Trophoblast cell (in vitro differentiated cells and primary cell): Measurements from ENCODE around the gene FFAR1.
"Not testable (repeated sequence)": the region's sequence is repeated elsewhere in the genome, so short reads cannot be mapped to it uniquely, and the experiment has no call there.

Experiments used
- DNase-seq, 2 donors: peaks; one replicate each; pipeline ENCODE4 v3.0.0-alpha.2; 2016
- H2AFZ ChIP-seq: 2 replicates; pipeline ENCODE4 v1.6.1; 2013; ENCODE audit warnings: low read length, moderate library complexity, mild to moderate bottlenecking; ENCODE audit not compliant: insufficient read depth, poor library complexity
- H2AK5ac ChIP-seq: 2 replicates; pipeline ENCODE4 v1.6.1; 2013; ENCODE audit warnings: mild to moderate bottlenecking, low read length
- H2BK120ac ChIP-seq: 2 replicates; pipeline ENCODE4 v1.6.1; 2013; ENCODE audit warnings: low read length, mild to moderate bottlenecking, moderate library complexity; ENCODE audit not compliant: insufficient read depth, poor library complexity
- H2BK12ac ChIP-seq: 2 replicates; pipeline ENCODE4 v1.6.1; 2013; ENCODE audit warnings: mild to moderate bottlenecking, low read length, moderate library complexity
- H2BK5ac ChIP-seq: 2 replicates; pipeline ENCODE4 v1.6.1; 2013; ENCODE audit warnings: low read length, low read depth, moderate library complexity, mild to moderate bottlenecking; ENCODE audit not compliant: poor library complexity
- H3K14ac ChIP-seq: 2 replicates; pipeline ENCODE4 v1.6.1; 2013; ENCODE audit warnings: mild to moderate bottlenecking, low read length
- H3K18ac ChIP-seq: 2 replicates; pipeline ENCODE4 v1.6.1; 2013; ENCODE audit warnings: mild to moderate bottlenecking, low read length
- H3K23ac ChIP-seq: 2 replicates; pipeline ENCODE4 v1.6.1; 2013; ENCODE audit warnings: low read length
- H3K27ac ChIP-seq: 2 replicates; pipeline ENCODE4 v1.5.1; 2013; ENCODE audit warnings: low read depth, mild to moderate bottlenecking, inconsistent platforms, low read length, moderate library complexity
- H3K27me3 ChIP-seq: 2 replicates; pipeline ENCODE4 v1.6.1; 2013; ENCODE audit warnings: inconsistent platforms, mild to moderate bottlenecking, low read length, moderate library complexity; ENCODE audit not compliant: insufficient read depth
- H3K36me3 ChIP-seq, 2 experiments: 1 replicate in 1 of 2; 2 replicates in 1 of 2; pipeline ENCODE4 v1.6.1; 2013; ENCODE audit warnings: low read length in 2 of 2, mild to moderate bottlenecking in 2 of 2, moderate library complexity in 1 of 2; ENCODE audit not compliant: insufficient read depth in 2 of 2, control insufficient read depth in 1 of 2
- H3K4ac ChIP-seq: 2 replicates; pipeline ENCODE4 v1.6.1; 2013; ENCODE audit warnings: low read depth, mild to moderate bottlenecking, low read length, moderate library complexity
- H3K4me1 ChIP-seq, 2 experiments: 1 replicate in 1 of 2; 2 replicates in 1 of 2; pipeline ENCODE4 v1.6.1; 2013; ENCODE audit warnings: low read length in 2 of 2, mild to moderate bottlenecking in 2 of 2, moderate library complexity in 1 of 2; ENCODE audit not compliant: insufficient read depth in 2 of 2, control insufficient read depth in 1 of 2
- H3K4me2 ChIP-seq: 2 replicates; pipeline ENCODE4 v1.6.1; 2013; ENCODE audit warnings: inconsistent platforms, mild to moderate bottlenecking, low read length, moderate library complexity
- H3K4me3 ChIP-seq: 2 replicates; pipeline ENCODE4 v1.5.1; 2013; ENCODE audit warnings: mild to moderate bottlenecking, low read depth, low read length, inconsistent platforms
- H3K79me1 ChIP-seq: one replicate; pipeline ENCODE4 v1.6.1; 2013; ENCODE audit warnings: low read length
- H3K79me2 ChIP-seq: 2 replicates; pipeline ENCODE4 v1.6.1; 2013; ENCODE audit warnings: low read length, mild to moderate bottlenecking; ENCODE audit not compliant: control insufficient read depth, insufficient read depth, poor library complexity
- H3K9ac ChIP-seq: 2 replicates; pipeline ENCODE4 v1.6.1; 2013; ENCODE audit warnings: mild to moderate bottlenecking, low read length
- H3K9me3 ChIP-seq: 2 replicates; pipeline ENCODE4 v1.6.1; 2013; ENCODE audit warnings: low read depth, mild to moderate bottlenecking, control low read depth, inconsistent platforms, low read length; ENCODE audit not compliant: insufficient read depth
- H4K12ac ChIP-seq: 2 replicates; pipeline ENCODE4 v1.6.1; 2013; ENCODE audit warnings: low read depth, mild to moderate bottlenecking, low read length, moderate library complexity
- H4K8ac ChIP-seq: 2 replicates; pipeline ENCODE4 v1.6.1; 2013; ENCODE audit warnings: low read depth, mild to moderate bottlenecking, low read length, moderate library complexity
- H4K91ac ChIP-seq: one replicate; pipeline ENCODE4 v1.6.1; 2013; ENCODE audit warnings: low read depth, mild to moderate bottlenecking, low read length, moderate library complexity
- WGBS: extraction: QIAGEN DNeasy Blood & Tissue Kit; methylation state at CpG from one replicate; pipeline ENCODE4 v1.1.7; 2013; ENCODE audit warnings: missing lambda C conversion rate; ENCODE audit not compliant: insufficient read length, insufficient coverage; ENCODE audit errors: extremely low coverage; 5-methylcytosine and 5-hydroxymethylcytosine counted together

Gene FFAR1

GRCh38 chr19:35354898-35355297, 7.2 kb downstream of the FFAR1 start:
- no peak overlapping the region for H3K14ac ChIP-seq
- H3K4me2 ChIP-seq: no peak overlapping the region
- no peaks in the 10 kb centered on the region for H3K9me3 ChIP-seq
- H3K9ac ChIP-seq: no peak overlapping the region
- H2AFZ ChIP-seq: no peak overlapping the region
- H3K23ac ChIP-seq: no peak overlapping the region
- H2AK5ac ChIP-seq: no peak overlapping the region
- no peak overlapping the region for H2BK5ac ChIP-seq
- H3K79me2 ChIP-seq: no peaks in the 10 kb centered on the region
- no peaks in the 10 kb centered on the region for H3K27me3 ChIP-seq
- no peaks in the 10 kb centered on the region for H3K4me1 ChIP-seq
- no peak overlapping the region for H2BK12ac ChIP-seq
- no peaks in the 10 kb centered on the region for H3K79me1 ChIP-seq
- no peak overlapping the region for H4K8ac ChIP-seq
- H3K4me3 ChIP-seq: no peak overlapping the region
- WGBS: no CpG with 5 or more reads among the region's 8 CpGs
- H3K27ac ChIP-seq: no peak overlapping the region
- H4K91ac ChIP-seq: no peak overlapping the region
- H3K18ac ChIP-seq: no peak overlapping the region
- H3K36me3 ChIP-seq: no peaks in the 10 kb centered on the region
- H4K12ac ChIP-seq: no peak overlapping the region
- DNase-seq: no peak
- no peak overlapping the region for H3K4ac ChIP-seq
- no peak overlapping the region for H2BK120ac ChIP-seq

- Histone ChIP-seq H3K79me2 (no peaks in the 10 kb centered on the region), H3K9ac (no peak overlapping the region), H3K4me3 (no peak overlapping the region), H2BK12ac (no peak overlapping the region), H3K23ac (no peak overlapping the region), H3K4me2 (no peak overlapping the region), H3K27ac (no peak overlapping the region), H2AK5ac (no peak overlapping the region), H3K4ac (no peak overlapping the region), H2BK120ac (no peak overlapping the region), H3K27me3 (no peaks in the 10 kb centered on the region), H3K18ac (no peak overlapping the region), H3K36me3 (no peaks in the 10 kb centered on the region), H4K8ac (no peak overlapping the region), H2BK5ac (no peak overlapping the region), H2AFZ (no peak overlapping the region), H4K91ac (no peak overlapping the region), H3K14ac (no peak overlapping the region), H3K79me1 (no peaks in the 10 kb centered on the region), H3K9me3 (no peaks in the 10 kb centered on the region), H4K12ac (no peak overlapping the region), H3K4me1 (no peaks in the 10 kb centered on the region)
- DNase-seq: no peak
- WGBS: no CpG with 5 or more reads among the region's 6 CpGs
These were observed 8.2 kb downstream of the FFAR1 start for GRCh38 chr19:35355791-35356460.

- WGBS: no CpG with 5 or more reads among the region's 18 CpGs
These were observed 10.3 kb downstream of the FFAR1 start, which contains the start of gene FFAR3 for GRCh38 chr19:35357867-35358573. Gene FFAR3, plus strand, starts transcription at chr19:35358460. Its CDS starts 431 bp downstream, at chr19:35358891.

GRCh38 chr19:35358834-35359233, 11.1 kb downstream of the FFAR1 start:
- H2BK120ac ChIP-seq, H3K36me3 ChIP-seq, H4K91ac ChIP-seq, H2AK5ac ChIP-seq, DNase-seq, H3K23ac ChIP-seq, H3K18ac ChIP-seq, H3K4me2 ChIP-seq, H3K4ac ChIP-seq, H3K4me1 ChIP-seq, H4K8ac ChIP-seq, H3K27ac ChIP-seq, H3K79me2 ChIP-seq, H3K79me1 ChIP-seq, H3K14ac ChIP-seq, H4K12ac ChIP-seq, H2AFZ ChIP-seq, H3K4me3 ChIP-seq, H3K9me3 ChIP-seq, H2BK5ac ChIP-seq, H3K27me3 ChIP-seq, H2BK12ac ChIP-seq, H3K9ac ChIP-seq: not testable (repeated sequence)
- no CpG with 5 or more reads among the region's 16 CpGs for WGBS

More at GRCh38 chr19:35357867-35358573, 10.3 kb downstream of the FFAR1 start, which contains the start of gene FFAR3:
- no peak within 1 kb of the TSS for H2BK120ac ChIP-seq
- H2AK5ac ChIP-seq: no peak within 1 kb of the TSS
- H3K9ac ChIP-seq: no peak within 1 kb of the TSS
- no peak within 1 kb of the TSS for H4K12ac ChIP-seq
- H3K14ac ChIP-seq: no peak within 1 kb of the TSS
- H3K9me3 ChIP-seq: no peaks in the 10 kb centered on the region
- H4K8ac ChIP-seq: no peak within 1 kb of the TSS
- H2AFZ ChIP-seq: no peak within 1 kb of the TSS
- no peaks in the 10 kb centered on the region for H3K79me2 ChIP-seq
- no peak within 1 kb of the TSS for H2BK5ac ChIP-seq
- H3K27ac ChIP-seq: no peak within 1 kb of the TSS
- H3K27me3 ChIP-seq: no peaks in the 10 kb centered on the region
- DNase-seq: peak in 1 of 2 donors; percentile 17
- H3K18ac ChIP-seq: no peak within 1 kb of the TSS
- no peak within 1 kb of the TSS for H3K4me2 ChIP-seq
- no peak within 1 kb of the TSS for H4K91ac ChIP-seq
- H3K4me1 ChIP-seq: no peaks in the 10 kb centered on the region
- H3K36me3 ChIP-seq: no peaks in the 10 kb centered on the region
- H3K4ac ChIP-seq: no peak within 1 kb of the TSS
- H3K4me3 ChIP-seq: no peak within 1 kb of the TSS
- H3K79me1 ChIP-seq: no peaks in the 10 kb centered on the region
- H3K23ac ChIP-seq: no peak within 1 kb of the TSS
- no peak within 1 kb of the TSS for H2BK12ac ChIP-seq
